Stomach (tissue), 4 donors: ENCODE measurements around the gene LILRB4.

ENCODE experiments used
- POLR2A ChIP-seq, 4 donors: fragments of 450-650 bp; IDR thresholded peaks; one replicate each; pipeline ENCODE4 v1.6.1; 2016; ENCODE audit warnings: antibody characterized with exemption in 4 of 4, control low read depth in 2 of 4, mild to moderate bottlenecking in 1 of 4, moderate library complexity in 1 of 4
- TF ChIP-seq, protein P1 (sequence below), 7 experiments: fragments of 450-650 bp in 4 of 7; fragments of 200-600 bp in 3 of 7; sonication (generic) in 3 of 7; IDR thresholded peaks; one replicate each; pipeline ENCODE4 v1.5.1; 2016 to 2019; ENCODE audit warnings: antibody characterized with exemption in 7 of 7, control low read depth in 2 of 7, mild to moderate bottlenecking in 1 of 7

DNA sequence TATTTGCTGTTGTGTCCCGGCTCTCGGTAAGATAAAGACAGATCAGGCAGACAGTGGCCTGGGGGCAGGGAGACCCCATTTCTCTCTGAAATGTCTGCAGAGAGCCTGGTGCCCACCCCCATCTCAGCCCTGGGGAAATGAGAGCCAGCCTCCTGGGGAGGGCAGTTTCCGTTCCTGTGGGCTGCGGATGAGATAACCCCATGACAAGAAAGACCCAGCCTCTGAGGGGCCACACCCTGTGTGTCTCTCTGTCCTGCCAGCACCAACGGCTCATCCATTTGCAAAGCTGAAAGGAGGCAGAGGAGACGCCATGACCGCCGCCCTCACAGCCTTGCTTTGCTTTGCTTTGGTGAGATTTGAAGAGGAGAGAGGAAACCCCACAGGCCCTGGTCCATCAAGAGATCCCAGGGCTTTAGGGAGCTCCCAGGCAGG is 33.3 kb downstream of the LILRB4 start:
- TF ChIP-seq POLR2A (IDR thresholded peaks at IDR 0.05), result no peak
- TF ChIP-seq, protein P1, sequence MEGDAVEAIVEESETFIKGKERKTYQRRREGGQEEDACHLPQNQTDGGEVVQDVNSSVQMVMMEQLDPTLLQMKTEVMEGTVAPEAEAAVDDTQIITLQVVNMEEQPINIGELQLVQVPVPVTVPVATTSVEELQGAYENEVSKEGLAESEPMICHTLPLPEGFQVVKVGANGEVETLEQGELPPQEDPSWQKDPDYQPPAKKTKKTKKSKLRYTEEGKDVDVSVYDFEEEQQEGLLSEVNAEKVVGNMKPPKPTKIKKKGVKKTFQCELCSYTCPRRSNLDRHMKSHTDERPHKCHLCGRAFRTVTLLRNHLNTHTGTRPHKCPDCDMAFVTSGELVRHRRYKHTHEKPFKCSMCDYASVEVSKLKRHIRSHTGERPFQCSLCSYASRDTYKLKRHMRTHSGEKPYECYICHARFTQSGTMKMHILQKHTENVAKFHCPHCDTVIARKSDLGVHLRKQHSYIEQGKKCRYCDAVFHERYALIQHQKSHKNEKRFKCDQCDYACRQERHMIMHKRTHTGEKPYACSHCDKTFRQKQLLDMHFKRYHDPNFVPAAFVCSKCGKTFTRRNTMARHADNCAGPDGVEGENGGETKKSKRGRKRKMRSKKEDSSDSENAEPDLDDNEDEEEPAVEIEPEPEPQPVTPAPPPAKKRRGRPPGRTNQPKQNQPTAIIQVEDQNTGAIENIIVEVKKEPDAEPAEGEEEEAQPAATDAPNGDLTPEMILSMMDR (IDR thresholded peaks at IDR 0.05), result no peak
